Measurements from ENCODE around the gene HTRA2.

Gene HTRA2

DNA sequence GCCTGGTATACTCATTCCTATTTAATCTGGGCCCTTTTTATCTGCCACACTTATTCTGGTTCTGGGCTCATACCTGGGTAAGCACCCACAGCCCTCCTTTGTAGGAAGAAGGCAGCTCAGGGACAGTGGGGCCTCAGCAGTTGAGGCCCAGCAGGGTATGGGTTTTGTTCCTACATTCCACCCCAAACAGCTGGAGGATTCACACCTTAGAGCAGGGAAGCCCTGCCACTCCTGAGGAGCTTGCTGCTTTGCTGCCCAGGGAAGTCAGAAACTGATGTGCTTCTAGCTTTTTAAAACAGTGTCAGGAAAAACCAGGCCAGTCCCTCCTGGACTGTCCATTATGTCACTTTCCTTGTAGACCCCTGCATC, 29.2 kb upstream of the HTRA2 start:
- no peak for DNase-seq (ENCODE audit: low spot score)

DNA sequence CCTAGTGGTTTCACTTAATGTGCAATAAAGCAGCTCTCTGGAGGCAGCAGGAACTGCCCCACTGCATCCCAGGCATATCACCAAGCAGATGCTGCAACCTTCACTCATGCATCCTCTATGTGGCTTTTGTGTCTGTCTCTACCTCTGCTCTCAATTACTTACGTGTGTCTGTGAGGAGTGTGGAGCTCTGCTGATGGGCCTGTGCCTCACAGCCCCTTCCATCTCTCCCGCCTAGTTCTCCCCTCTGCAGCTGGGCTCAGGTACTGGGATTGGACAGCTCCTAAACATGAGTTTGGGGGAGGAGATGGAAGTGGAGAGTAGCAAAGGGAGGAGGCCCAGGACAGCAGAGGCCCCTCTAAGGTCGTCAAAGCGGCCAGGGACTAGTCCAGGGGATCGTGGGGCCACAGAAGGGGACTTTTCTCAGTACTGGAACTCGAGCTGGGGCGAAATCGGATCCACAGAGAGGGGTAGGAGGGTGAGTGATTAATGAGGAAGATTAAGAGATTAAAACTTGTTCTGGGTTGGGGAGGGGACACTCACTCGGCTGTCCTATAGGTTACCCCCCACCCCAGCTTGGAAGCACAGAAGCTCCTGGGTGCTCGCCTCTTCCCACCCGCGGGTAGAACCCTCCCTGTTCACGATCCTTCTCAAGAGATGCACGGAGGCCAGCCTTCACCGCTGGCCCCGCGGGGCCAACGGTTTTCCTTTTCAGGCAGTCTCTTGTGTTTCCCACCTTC, 28.2 kb upstream of the HTRA2 start:
- DNase-seq (ENCODE audit: low spot score): no peak

DNA sequence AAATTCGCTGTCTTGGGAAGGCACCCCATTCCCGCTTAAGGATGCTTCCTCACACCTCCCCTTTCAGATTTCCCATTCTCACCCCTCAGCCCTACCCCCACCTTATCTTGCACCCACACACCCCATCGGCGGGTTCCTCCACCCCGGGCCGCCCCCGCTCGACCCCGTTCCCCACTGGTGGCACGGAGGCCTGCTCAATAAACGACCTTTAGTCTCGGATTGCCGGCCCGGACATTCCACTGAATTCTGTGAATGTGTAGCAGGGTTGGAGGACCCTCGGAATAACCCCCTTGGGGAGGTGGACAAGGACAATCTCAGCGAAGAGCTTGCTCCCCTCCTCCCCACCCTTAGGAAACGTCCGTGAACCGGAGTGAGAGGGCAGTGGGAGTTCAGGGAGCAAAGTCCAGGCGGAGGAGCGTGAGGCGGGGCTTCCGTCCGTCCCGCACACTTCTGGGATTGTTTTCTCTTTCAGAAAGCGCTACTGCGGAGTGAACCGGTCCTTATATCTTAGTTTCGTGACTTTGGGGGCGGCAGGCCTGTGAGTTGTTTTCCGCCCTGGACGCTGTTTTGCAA, 27.5 kb upstream of the HTRA2 start:
- peak; percentile 27 for DNase-seq (ENCODE audit: low spot score)

DNA sequence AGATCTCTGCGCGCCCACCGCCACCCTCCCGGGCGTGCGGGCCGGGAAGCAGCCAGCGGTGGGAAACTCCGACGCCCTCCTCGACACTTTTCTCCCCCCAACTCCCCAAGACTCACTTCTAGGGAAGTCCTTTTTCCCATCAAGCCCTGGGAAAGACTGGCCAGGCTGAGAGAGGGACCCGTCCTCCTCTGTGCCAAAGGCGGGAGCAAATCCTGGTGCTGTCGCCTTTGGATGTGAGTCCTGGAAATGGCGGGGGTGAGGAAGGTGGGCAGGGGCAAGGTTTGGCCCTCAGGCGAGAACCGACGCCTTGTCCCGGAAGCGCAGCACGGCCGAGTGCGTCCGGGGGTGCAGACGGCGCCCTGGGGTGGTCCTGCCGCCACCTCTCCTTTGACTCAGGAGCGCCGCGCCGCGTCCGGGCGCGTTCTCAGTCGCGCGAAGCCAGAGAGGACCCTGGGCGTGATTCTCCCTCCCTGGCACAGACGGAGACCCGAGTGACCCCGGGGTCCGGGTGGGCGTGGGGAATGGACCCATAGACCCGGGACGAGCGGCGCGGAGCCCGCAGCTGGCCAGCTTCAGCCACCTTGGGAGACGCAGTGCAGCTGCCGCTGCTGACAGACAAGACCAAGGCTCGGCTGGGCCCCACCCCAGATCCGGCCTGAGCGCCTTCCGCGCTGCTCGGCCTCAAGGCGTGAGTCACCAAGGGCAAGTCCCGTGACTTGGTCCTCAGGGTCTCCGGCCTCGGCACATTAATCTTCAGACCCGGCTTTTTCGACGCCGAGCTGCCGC, 26.8 kb upstream of the HTRA2 start:
- peak; percentile 91 for DNase-seq (ENCODE audit: low spot score)

GRCh38 chr2:74503506-74504475, 25.9 kb upstream of the HTRA2 start:
- no peak for DNase-seq (ENCODE audit: low spot score)

GRCh38 chr2:74504591-74504990, 25.1 kb upstream of the HTRA2 start:
- no peak for DNase-seq (ENCODE audit: low spot score)

GRCh38 chr2:74505448-74506246, 24.1 kb upstream of the HTRA2 start:
- DNase-seq (ENCODE audit: low spot score): no peak

DNA sequence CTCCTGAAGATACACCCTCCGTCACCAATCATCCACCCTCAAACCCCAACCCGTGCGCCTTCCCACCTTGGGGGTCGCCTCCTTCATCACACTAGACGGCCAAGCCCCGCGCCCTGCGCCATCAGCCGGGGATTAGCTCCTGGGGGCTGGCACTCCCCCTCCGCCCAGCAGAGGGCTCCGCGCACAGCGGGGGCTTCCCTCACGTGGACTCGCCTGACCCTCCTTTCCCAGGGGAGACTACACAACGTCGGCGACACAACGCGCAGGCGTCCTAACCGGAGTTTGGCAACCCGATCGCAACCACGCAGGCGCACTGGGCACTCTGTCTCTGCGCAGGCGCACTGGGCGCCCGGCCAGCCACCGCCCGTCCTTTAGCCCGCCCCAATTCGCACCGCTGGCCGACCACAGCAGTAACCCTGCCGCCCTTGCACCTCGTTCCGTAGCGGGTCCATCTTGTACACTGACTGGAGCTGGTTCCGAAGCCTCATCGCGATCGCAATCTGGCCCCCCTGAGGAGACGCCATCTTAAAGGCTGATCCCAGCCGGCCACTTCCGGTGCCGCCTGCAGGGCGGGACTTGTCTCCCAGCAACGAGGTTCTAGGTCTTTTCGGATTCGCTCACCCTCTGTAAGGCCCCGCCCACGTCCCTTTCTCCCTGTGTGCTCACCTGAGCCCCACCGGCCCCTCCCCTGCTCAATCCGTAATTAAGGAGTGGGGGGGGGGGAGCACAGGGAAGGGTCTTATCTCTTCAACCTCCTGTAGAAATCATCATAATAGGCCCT, 22.4 kb upstream of the HTRA2 start, which contains the start of gene PCGF1:
TSS of gene PCGF1 (minus strand) at position 551 of the 781 bp plus-strand sequence. CDS start at position 524, 27 bp downstream.
- DNase-seq (ENCODE audit: low spot score): peak; percentile 98

- DNase-seq (ENCODE audit: low spot score): peak; percentile 81
These were observed 21.7 kb upstream of the HTRA2 start for GRCh38 chr2:74507926-74508520.

- DNase-seq (ENCODE audit: low spot score): no peak
These were observed 19.5 kb upstream of the HTRA2 start for GRCh38 chr2:74510272-74510671.

DNA sequence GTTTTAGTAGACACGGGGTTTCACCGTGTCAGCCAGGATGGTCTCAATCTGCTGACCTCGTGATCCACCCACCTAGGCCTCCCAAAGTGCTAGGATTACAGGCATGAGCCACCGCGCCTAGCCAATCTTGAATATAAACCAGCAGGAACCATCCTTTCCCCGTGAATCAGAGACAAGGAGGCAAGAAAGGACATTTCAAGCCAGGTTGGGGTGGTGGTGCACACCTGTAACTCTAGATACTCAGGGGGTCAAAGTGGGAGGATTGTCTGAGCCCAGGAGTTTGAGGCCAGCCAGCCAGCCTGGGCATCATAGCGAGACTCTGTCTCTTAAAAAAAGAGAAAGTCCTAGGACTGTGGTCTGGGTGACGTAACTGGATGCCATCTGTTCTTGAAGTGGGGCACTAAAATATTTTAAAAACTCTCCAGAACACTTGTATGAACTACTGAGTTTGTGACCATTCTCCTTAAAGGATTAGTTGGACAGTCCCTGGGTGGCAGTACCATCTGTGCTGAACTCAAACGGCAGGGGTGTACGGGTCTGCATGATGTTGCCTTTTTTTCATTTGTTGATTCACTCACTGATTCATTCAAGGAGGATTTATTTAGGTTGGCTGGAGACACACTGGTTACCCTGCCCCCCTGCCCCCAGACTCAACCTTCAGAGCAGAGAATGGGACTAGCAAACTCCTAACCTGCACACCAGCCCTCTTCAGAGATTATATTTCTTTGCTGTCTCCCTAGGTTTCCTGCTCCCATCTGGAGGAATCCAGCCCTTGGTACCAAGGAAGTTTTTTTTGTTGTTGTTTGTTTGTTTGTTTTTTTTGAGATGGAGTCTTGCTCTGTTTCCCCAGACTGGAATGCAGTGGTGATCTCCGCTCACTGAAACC, 18.4 kb upstream of the HTRA2 start:
- DNase-seq (ENCODE audit: low spot score): no peak

DNA sequence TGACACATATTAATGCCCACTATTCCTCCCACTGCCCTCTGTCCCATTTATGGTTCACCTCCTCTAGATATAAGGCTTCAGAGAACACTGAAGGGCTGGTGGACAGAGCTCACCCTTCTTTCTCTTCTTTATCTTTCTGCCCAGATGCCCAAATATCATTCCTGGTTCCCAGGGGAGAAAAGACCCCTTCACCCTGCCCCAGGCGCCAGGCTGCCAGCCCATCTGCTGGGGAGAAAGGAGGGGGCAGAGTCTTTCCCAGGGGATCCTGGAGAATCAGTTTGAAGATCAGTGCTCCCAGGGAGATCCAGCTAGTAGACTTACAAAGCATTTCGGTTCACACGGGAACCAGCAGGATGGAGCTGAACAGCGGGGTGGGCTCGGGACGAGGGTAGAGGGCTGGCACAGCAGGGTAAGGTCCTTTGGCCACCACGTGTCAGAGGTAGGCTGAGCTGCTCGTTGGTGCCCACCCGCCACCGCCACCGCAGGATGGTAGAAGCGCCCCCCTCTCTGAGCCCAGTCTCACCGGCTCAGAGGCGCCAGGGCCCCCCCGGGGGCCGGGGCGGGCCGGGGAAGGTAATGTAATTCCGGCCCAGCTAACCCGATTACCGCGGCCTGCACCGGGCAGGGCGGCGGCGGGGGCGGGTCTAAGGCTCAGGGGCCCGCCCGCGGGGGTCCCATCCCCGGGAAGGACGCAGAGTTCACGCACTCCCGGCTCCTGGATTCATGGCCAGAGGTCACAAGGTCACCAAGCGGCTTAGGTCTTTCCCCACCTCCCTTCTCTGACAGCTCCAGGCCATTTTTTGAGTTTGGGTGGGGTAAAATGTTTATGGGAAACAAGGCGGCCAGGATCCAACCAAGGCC, 16.8 kb upstream of the HTRA2 start:
- no peak for DNase-seq (ENCODE audit: low spot score)

- DNase-seq (ENCODE audit: low spot score): peak; percentile 19
These were observed 15.9 kb upstream of the HTRA2 start for GRCh38 chr2:74513605-74514367.

DNA sequence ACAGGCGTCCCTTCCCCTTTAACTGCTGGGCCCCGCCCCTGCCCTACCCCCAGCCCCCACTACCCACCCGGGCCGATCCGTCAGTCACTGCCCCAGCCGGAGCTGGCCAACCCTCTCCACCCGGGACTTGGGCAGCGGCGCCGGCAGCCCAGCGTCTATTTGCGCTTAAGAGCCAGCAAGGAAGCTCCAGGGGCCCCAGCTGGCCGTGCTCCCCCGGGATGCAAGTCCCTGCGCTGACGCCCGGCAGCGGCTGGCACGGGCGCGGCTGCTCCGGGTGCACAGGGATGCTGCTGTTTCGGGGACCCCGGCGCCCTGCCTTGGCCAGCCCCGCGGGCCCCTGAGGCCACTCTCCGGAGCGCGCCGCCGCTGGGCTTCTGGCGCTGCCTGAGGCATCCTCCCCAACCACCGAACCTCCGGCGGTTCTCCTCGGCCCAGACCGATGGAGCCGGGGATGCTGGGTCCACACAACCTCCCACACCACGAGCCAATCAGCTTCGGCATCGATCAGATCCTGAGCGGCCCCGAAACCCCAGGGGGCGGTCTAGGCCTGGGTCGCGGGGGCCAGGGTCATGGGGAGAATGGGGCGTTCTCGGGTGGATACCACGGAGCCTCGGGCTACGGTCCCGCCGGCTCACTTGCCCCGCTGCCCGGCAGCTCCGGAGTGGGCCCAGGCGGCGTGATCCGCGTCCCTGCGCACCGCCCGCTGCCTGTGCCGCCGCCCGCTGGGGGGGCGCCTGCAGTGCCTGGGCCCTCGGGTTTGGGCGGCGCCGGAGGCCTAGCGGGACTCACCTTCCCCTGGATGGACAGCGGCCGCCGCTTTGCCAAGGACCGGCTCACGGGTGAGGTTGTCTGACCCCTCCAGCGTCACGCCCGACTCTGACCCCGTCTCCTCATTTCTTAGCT, 15.1 kb upstream of the HTRA2 start, which contains the start of gene TLX2:
TSS of gene TLX2 (plus strand) at position 83 of the 903 bp plus-strand sequence. CDS start at position 440, 357 bp downstream.
- peak; percentile 23 for DNase-seq (ENCODE audit: low spot score)

DNA sequence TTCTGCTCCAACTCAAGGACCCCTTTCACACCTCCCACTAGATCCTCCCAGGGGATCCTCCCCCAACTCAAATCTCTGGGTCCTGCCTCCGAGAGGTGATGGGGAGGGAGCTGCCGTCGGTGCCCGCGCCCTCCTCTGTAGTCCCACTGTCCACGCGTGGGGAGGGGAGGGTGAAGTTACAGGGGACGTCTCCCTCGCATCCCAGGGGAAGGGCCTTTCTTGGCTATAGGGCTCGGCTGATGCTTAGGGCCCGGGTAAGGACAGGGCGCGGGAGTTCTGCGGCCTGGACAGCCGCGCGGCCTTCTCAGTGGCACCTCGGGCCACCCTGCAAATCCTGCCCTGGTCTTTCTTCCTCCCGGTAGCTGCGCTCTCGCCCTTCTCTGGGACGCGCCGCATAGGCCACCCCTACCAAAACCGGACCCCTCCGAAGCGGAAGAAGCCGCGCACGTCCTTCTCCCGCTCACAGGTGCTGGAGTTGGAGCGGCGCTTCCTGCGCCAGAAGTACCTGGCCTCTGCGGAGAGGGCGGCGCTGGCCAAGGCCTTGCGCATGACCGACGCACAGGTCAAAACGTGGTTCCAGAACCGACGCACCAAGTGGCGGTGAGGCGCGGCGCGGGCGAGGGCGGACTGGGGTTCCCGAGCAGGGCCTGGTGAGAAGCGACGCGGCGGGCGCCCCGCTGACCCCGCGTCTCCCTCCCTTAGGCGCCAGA, 14.3 kb upstream of the HTRA2 start:
- no peak for DNase-seq (ENCODE audit: low spot score)
